OCI-M1 (cell line): ENCODE measurements around the gene TMPRSS13.
"Not testable (repeated sequence)": the region's sequence is repeated elsewhere in the genome, so short reads cannot be mapped to it uniquely, and the experiment has no call there.

Experiments used
- DNase-seq: peaks from one replicate; lab custom pipeline; 2025; lab: John Stamatoyannopoulos, UW

TMPRSS13 gene

GRCh38 chr11:117872975-117873827, 56.0 kb downstream of the TMPRSS13 start:
- no peak for DNase-seq

- no peak for DNase-seq
Observed at GRCh38 chr11:117872420-117872961, 56.7 kb downstream of the TMPRSS13 start.

GRCh38 chr11:117871784-117872183, 57.4 kb downstream of the TMPRSS13 start:
- no peak for DNase-seq

GRCh38 chr11:117871160-117871559, 58.0 kb downstream of the TMPRSS13 start:
- no peak for DNase-seq

- DNase-seq, result no peak
Observed at GRCh38 chr11:117870103-117870952, 58.9 kb downstream of the TMPRSS13 start.

GRCh38 chr11:117869604-117870003, 59.6 kb downstream of the TMPRSS13 start:
- DNase-seq, result no peak

GRCh38 chr11:117868815-117869561, 60.2 kb downstream of the TMPRSS13 start:
- no peak for DNase-seq

- no peak for DNase-seq
Observed at GRCh38 chr11:117868088-117868487, 61.1 kb downstream of the TMPRSS13 start.

- DNase-seq, result no peak
Observed at GRCh38 chr11:117866526-117866925, 62.7 kb downstream of the TMPRSS13 start.

GRCh38 chr11:117865546-117865945, 63.7 kb downstream of the TMPRSS13 start:
- not testable (repeated sequence) for DNase-seq

- no peak for DNase-seq
Observed at GRCh38 chr11:117863383-117863782, 65.8 kb downstream of the TMPRSS13 start.

GRCh38 chr11:117862753-117863152, 66.4 kb downstream of the TMPRSS13 start:
- DNase-seq, result no peak

- no peak for DNase-seq
Observed at GRCh38 chr11:117862019-117862725, 67.0 kb downstream of the TMPRSS13 start.

- DNase-seq, result no peak
Observed at GRCh38 chr11:117861151-117862018, 67.8 kb downstream of the TMPRSS13 start.

GRCh38 chr11:117860139-117860538, 69.1 kb downstream of the TMPRSS13 start:
- no peak for DNase-seq

GRCh38 chr11:117859488-117860112, 69.6 kb downstream of the TMPRSS13 start:
- DNase-seq, result no peak

- DNase-seq, result no peak
Observed at GRCh38 chr11:117859061-117859460, 70.1 kb downstream of the TMPRSS13 start.

- DNase-seq, result no peak
Observed at GRCh38 chr11:117857734-117858414, 71.3 kb downstream of the TMPRSS13 start.
